SK-N-SH (cell line): ENCODE data around the gene SYCE1.

Source experiments
- CTCF ChIP-seq: fragments of 200-600 bp; sonication (generic); IDR thresholded peaks from 2 replicates; pipeline ENCODE4 v1.6.1; 2017; ENCODE audit warnings: antibody characterized with exemption, mild to moderate bottlenecking, moderate library complexity
- EP300 ChIP-seq, 2 experiments: IDR thresholded peaks; 2 replicates each; pipeline versions ENCODE4 v1.4.0 to v1.6.1; 2012; ENCODE audit warnings: borderline replicate concordance in 1 of 2, low read depth in 1 of 2, low read length in 1 of 2
- MXI1 ChIP-seq: IDR thresholded peaks from 2 replicates; pipeline ENCODE4 v1.6.1; 2012; ENCODE audit warnings: mild to moderate bottlenecking, low read depth, low read length, improper control_type of control experiment
- REST ChIP-seq: IDR thresholded peaks from 2 replicates; pipeline ENCODE4 v1.6.1; 2012; ENCODE audit warnings: mild to moderate bottlenecking, low read depth, low read length, moderate library complexity

GRCh38 chr10:133509700-133510099 is 55.7 kb downstream of the SYCE1 start:
- TF ChIP-seq REST (no peak), EP300 (IDR thresholded peaks at IDR 0.05; ENCODE audit: borderline replicate concordance in 1 of 2, low read depth in 1 of 2, low read length in 1 of 2) (no peak), MXI1 (no peak), CTCF (no peak)
